ENCODE data around the gene DUSP10.

Gene DUSP10

GRCh38 chr1:221712776-221713431, 29.0 kb downstream of the DUSP10 start:
- peak; percentile 88 for DNase-seq

DNA sequence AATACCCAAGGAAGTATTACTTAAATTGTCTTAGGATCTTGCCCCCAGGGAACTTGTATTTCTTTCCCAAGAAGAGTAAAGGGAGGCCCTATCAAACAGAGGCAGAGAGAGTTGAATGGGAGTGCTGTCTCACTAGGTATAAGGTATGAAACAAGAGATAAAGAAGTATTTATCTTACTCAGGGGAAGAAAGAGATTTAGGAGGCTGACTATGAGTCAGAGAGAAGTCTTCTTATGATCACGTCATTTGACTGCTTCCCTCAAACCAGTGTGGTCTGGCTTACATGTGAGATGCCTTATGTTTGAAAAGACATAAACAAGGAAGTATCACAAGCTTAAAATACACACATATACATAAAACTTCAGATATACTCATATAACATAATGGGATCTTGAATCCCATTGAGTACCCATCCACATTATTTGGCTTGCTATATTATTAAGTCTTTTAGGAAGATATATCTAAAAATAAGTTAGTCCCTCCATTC, 29.6 kb downstream of the DUSP10 start:
- DNase-seq, result peak; percentile 88

DNA sequence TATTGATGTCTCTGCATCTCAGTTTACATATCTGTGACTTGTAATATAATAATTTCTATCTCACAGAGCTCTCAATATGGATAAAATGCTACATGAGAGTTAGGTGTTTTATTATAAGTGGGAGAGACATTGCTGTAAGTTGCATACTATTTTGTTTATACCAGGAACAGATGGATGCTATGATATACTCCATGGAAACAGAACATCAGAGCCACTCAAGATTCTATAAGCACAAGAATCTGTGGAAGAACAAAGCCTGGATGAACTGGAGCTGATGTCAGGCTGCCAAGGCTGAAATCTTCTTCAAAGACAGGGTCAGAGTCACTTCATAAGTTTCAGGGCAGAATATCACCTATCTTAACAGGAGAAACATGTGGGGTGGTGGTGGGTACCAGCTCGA, 30.2 kb downstream of the DUSP10 start:
- DNase-seq, result no peak

GRCh38 chr1:221711063-221711577, 30.8 kb downstream of the DUSP10 start:
- no peak for DNase-seq

DNA sequence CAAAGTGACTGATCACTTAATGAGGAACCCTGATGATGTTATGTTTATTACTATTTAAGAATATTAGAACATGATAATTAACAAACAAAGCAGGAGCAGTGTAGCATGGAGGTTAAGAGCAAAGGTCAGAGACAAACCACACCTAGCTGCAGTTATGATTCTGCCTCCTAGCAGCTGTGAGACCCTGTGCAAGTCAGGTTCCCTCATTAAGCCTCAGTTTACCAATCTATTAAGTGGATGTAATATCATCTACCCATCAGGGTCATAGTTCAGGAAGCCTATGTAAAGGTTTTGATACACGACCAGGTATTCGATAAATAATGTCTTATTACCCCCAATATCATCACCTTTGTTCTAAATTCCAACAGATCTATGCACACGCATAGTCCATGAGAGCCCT, 32.0 kb downstream of the DUSP10 start:
- DNase-seq, result no peak

- peak; percentile 71 for DNase-seq
These were observed 32.9 kb downstream of the DUSP10 start for GRCh38 chr1:221708987-221709386.

DNA sequence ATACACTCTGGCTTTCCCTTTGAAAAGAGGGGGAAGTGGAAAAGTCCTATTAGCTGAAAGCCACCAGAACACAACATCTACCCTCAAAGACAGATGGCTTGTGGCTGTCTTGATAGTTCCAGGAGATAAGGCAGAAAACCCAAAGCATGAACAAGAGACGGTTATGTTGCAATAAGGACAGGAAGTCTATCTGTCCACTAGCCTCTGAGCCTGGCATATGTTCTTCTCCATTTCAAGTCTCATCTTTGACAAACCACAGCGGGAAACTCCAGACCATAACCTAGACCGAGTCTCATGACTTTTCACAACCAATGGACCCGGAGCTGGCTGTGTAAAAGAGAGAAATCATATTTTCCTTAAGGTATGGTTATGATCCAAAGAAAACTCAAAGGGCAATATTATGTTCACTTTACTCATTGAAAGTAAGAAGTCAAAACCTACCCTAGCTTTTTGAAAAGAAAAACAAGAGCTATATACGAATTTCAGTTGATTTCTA, 33.8 kb downstream of the DUSP10 start:
- peak; percentile 92 for DNase-seq

DNA sequence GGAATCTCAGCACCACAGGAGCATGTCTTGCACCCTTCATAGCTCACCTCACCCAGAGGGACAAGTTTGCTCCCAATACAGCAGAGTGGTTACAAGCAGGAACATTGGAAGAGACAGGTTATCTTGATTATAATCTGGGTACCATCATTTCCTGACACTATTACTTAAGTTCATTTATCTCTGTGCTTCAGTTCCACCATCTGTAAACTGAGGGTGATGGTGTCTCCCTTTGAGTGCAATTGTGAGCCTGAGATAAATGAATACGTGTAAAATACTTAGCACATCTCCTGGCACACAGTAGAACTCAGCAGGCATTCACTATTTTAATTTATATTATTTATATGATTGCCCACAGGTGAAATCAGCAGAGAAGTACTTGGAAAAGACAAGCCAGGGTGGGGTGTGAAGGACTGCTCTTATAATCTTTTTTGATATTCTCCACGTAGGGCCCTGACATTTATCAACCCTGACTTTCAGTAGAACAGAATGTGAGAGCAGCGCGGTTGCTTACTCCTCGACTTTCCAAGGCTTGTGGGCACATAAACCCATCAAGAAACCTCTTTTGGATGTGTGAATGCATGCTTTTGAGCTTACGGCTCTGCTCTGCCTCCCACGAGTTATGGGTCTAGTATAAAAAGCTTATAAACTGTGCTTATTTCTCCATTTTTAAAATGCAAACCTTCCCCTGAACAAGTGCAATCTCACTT, 34.9 kb downstream of the DUSP10 start:
- DNase-seq, result no peak

DNA sequence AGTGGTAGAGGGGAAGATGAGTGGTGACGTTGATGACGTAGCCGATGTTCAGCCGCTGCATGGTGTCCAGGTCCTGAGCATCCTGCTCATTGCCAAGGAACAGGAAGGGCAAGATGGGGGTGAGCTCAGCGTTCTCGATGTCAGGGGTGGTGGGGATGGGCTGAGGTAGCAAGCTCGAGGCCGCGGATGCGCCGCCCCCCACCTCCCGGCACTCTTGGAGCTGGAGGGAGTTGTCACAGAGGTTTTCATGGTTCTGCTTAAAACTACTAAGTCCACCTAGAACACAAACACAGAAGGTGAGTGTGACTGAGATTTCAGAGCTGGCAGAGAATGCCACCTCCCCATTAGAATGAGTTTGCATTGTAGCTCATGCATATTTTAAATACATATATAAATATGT, 35.7 kb downstream of the DUSP10 start:
- DNase-seq, result no peak

DNA sequence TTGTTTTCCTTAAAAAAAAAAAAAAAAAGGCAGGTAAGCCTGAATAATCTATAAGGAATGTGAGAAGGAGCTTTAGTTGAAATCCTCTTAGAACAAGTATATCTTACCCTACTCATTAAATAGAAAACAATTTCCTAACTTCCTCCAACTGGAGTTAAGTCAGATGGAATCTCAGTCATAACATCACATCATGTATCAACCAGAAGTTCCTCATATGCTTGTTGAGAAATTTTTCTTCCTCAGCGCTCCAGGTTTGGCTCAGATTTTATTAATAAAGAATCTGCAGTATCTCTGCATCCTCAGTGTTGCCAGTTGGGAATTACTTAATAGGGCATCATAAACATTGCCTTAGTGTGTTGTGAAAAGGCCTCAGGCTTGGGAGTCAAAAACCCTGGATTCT, 37.6 kb downstream of the DUSP10 start:
- DNase-seq, result no peak

DNA sequence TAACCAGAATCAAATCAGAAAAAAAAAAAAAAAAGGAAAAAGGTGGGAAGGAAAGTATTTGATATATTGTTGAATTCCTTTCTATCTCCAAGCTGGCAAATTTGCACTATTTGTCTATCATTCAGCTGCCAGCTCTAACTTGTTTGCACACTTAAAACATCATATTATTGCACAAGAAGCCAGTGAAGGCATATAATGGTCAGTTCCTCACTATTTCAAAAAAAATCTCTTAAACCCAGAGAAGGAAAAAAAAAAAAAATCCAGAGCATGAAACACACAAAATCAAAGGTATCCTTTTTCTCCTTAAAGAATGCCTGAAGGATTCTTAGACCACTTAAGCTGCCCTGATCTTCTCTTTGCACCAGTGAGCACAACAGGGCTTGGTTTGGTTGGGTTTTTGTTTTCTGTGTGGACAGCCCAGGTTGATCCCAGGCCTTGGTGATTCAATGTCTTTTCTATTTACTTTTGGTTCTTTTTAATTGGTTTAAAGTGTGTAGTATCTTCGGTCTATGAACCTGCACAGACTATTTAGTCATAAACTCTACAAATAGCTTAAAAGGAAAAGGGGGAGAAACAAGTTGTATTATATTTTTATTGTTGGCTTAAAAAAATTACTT, 40.2 kb downstream of the DUSP10 start:
- no peak for DNase-seq

DNA sequence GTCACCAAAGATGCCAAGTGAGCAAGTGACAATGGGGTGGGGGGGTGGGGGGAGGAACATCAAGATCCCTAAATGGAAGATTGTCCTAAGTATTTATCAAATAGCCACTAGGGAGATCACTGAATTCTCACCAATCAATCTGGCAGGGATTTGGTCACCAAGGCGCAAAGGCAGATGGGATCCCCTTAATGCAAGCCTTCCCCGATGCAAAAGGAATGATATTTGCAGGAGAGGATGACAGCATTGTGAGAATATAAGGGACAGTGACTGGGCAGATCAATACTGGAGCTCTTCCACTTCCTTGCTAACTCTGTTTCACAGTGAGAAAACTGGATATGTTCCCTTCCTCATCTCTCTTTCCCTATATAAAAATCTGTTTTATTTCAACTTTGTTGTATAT, 40.9 kb downstream of the DUSP10 start:
- DNase-seq, result no peak

- DNase-seq, result no peak
These were observed 41.4 kb downstream of the DUSP10 start for GRCh38 chr1:221700536-221700935.

GRCh38 chr1:221699978-221700519, 41.8 kb downstream of the DUSP10 start:
- DNase-seq, result no peak

DNA sequence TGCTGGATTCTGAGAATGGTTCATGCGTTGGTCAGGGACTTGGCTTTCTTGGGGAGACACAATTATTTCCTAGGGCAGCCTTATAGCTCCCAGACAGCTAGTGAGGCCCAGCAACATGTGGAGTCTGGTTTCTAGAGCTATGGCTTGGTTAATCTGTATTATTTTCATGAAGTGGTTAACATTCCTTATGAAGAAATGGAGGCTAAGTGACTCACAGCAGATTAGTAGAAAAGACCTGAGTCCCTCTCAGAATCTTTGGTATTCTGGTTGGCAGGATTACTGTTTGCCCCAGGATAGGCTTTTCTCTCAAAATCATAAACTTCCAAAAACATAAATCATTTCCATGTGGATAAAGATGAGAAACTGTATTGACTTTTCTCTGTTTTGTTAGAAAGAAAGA, 42.3 kb downstream of the DUSP10 start:
- DNase-seq, result no peak

DNA sequence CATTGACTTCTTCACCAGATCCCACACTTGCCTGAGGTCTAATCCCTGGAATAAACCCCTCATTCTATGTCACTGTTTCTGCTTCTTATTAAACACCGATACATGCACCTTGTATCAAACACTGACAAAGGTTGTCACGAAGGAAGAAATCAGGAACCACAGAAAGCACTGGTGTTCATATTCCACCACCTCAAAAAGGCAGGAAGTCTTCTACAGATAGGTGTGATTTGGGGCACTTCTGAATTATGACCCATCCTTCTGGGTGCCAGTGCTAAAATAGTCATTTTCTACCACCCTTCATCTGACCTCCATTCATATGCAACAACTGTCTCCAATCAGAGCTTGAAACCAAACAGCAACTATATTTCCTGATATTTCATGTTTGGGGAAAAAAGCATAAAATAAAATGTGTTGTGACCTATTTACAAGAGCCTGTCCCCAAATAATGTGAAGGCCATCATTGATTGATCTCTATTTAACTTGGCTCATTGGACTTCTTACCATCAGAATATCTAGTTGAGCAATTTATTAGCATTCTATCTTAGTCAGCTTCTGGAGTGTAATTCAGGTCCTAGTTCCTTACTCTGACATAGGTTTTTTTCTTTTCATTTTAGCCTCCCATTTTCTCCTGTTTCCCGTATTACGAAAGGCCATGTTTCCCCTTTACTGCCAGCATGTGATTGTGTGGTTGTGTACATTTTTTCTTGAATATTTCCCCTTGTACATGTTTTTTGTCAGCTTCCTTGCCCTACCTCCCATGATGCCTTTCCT, 43.1 kb downstream of the DUSP10 start:
- no peak for DNase-seq

DNA sequence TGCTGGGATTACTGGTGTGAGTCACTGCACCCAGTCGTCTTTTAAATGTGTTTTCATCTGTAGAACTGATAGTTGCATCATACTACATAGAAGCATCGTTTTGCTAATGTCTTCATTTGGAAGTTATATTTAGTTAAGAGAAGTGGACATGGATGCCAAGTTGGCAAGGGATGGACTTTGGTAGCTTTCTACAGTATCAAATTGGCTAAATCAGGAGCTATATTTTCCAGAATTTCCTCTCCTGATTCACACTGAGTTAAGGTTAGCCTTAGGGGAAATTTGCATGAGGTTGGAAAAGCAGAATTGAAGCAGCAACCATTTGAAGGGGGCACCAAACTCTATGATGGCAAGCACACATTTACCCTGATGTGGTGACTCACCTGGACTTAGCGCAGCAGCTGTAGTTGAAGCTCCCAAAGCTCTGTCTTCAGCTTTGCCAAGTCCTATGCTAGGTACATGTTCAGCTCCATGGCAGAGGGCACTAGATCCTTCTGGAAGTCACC, 43.9 kb downstream of the DUSP10 start:
- DNase-seq, result no peak

- no peak for DNase-seq
These were observed 45.0 kb downstream of the DUSP10 start for GRCh38 chr1:221696718-221697461.

- DNase-seq, result no peak
These were observed 45.9 kb downstream of the DUSP10 start for GRCh38 chr1:221696027-221696426.

DNA sequence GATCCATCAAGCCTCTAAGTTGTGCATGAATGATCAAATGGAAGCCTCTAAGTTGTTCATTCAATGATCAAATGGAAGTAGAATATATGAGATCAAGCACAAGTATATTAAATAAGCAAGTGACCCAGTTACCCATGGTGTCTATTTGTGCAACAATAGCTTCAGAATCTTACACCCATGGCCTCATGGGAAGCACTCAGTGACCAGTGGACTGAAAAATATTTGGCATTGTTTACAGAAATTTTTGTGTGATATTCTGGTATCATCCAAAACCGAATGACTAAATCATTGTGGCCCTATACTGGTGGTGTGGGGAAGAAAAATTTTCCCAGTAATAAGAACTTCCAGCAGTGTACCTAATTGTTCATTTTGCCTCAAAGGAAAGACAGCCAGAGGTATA, 46.6 kb downstream of the DUSP10 start:
- DNase-seq, result no peak

DNA sequence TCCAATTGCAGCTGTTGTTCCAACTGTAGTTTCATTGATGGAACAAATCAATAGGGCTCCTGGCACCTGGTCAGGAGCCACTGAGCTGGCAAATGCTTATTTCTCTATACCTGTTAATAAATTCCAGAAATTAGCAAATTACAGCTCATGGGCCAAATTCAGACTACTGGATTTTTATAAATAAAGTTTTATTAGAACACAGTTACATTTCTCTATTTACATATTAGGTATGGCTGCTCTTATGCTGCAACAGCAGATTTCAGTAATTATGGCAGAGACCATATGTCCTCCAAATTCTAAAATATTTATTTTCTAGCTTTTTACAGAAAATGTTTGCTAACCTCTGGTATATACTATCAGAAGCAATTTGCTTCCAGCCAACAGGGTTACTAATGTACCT, 47.8 kb downstream of the DUSP10 start:
- no peak for DNase-seq

DNA sequence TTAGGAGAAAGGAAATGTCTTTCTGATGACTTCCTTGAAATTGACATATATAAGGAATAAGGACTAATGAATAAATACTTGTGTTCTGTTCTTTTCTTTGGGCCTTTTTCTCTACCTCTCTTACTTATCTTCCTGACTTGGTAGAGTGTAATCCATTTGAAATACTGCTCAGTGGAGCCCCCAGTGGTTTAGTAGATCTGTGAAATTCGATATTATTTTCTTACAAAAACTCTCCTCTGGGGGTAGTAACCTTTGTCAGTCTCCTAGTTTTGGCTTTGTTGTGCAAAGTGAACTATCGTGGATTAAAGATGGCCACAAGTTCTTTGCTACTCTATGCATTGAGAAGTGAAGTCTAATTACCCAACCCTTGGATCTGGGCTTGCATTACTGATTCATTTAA, 48.8 kb downstream of the DUSP10 start:
- no peak for DNase-seq

Measured in activated CD4-positive, alpha-beta T cell treated with anti-CD3 and anti-CD28 coated beads, Interleukin-10, Interleukin-2, amounts not matched to agents 100 ng/mL and 50 ng/mL, durations not matched to agents 16 hours and 8 hours (primary cell).